ENCODE results near the gene COX4I1. TPM values are rescaled to one million over a fixed set of nuclear protein-coding genes. Genes with fewer than 3 reads are reported as not detected.
"Not testable (repeated sequence)": the region's sequence is repeated elsewhere in the genome, so short reads cannot be mapped to it uniquely, and the experiment has no call there.

Gene COX4I1
- total and polyA plus RNA-seq, 3 donors from 2014 or later: 263 to 467 (median 334) TPM

GRCh38 chr16:85834741-85835140, 35.2 kb downstream of the COX4I1 start:
- Histone ChIP-seq H3K27ac (no peak overlapping the region), H3K27me3 (no peaks in the 10 kb centered on the region), H3K4me1 (no peaks in the 10 kb centered on the region), H3K36me3 (ENCODE audit: low read depth, missing control alignments) (no peaks in the 10 kb centered on the region), H3K4me3 (no peak overlapping the region), H3K9me3 (no peaks in the 10 kb centered on the region)
- intact Hi-C loops (cut with DNase I; ENCODE audit: low total_unique reads): no loop called here
- TF ChIP-seq POLR2A (IDR thresholded peaks at IDR 0.05) (no peak), CTCF (IDR thresholded peaks at IDR 0.05) (no peak)
- DNase-seq: no peak
- WGBS, 2 donors: 85 to 93% methylated on average over 5 of the region's 5 CpGs

- DNase-seq: no peak
- TF ChIP-seq POLR2A (IDR thresholded peaks at IDR 0.05) (no peak), CTCF (IDR thresholded peaks at IDR 0.05) (no peak)
- 76 to 90% methylated on average over 7 to 21 of the region's 21 CpGs for WGBS, 2 donors
- Histone ChIP-seq H3K27me3 (no peaks in the 10 kb centered on the region), H3K27ac (no peak overlapping the region), H3K9me3 (no peaks in the 10 kb centered on the region), H3K4me3 (no peak overlapping the region), H3K4me1 (no peaks in the 10 kb centered on the region), H3K36me3 (ENCODE audit: low read depth, missing control alignments) (no peaks in the 10 kb centered on the region)
- intact Hi-C loops (cut with DNase I; ENCODE audit: low total_unique reads): no loop called here
These were observed 35.8 kb downstream of the COX4I1 start for GRCh38 chr16:85835227-85835751.

GRCh38 chr16:85835956-85836705, 36.6 kb downstream of the COX4I1 start:
- Histone ChIP-seq H3K36me3 (ENCODE audit: low read depth, missing control alignments) (no peaks in the 10 kb centered on the region), H3K4me3 (no peak overlapping the region), H3K27ac (no peak overlapping the region), H3K4me1 (no peaks in the 10 kb centered on the region), H3K9me3 (no peaks in the 10 kb centered on the region), H3K27me3 (no peaks in the 10 kb centered on the region)
- DNase-seq: no peak
- 67 to 78% methylated on average over 14 to 22 of the region's 22 CpGs for WGBS, 2 donors
- no peak for TF ChIP-seq POLR2A (IDR thresholded peaks at IDR 0.05)
- no peak for TF ChIP-seq CTCF (IDR thresholded peaks at IDR 0.05)
- intact Hi-C loops (cut with DNase I; ENCODE audit: low total_unique reads): no loop called here

GRCh38 chr16:85836706-85837582, 37.4 kb downstream of the COX4I1 start:
- Histone ChIP-seq H3K9me3 (no peaks in the 10 kb centered on the region), H3K4me3 (no peak overlapping the region), H3K27me3 (no peaks in the 10 kb centered on the region), H3K36me3 (ENCODE audit: low read depth, missing control alignments) (no peaks in the 10 kb centered on the region), H3K27ac (no peak overlapping the region), H3K4me1 (no peaks in the 10 kb centered on the region)
- 82 to 88% methylated on average over 22 to 24 of the region's 24 CpGs for WGBS, 2 donors
- DNase-seq: no peak
- intact Hi-C loops (cut with DNase I; ENCODE audit: low total_unique reads): no loop called here
- no peak for TF ChIP-seq CTCF (IDR thresholded peaks at IDR 0.05)
- TF ChIP-seq POLR2A (IDR thresholded peaks at IDR 0.05): no peak

GRCh38 chr16:85837654-85838053, 38.2 kb downstream of the COX4I1 start:
- intact Hi-C loops (cut with DNase I; ENCODE audit: low total_unique reads); H3K36me3 ChIP-seq (ENCODE audit: low read depth, missing control alignments); DNase-seq; H3K27ac ChIP-seq; H3K9me3 ChIP-seq; H3K4me3 ChIP-seq; H3K4me1 ChIP-seq; H3K27me3 ChIP-seq: not testable (repeated sequence)
- WGBS, 2 donors: 89 to 90% methylated on average over 4 of the region's 4 CpGs
